Testis (tissue), 2 donors: Measurements from ENCODE around the gene GFRA1.

Experiments
- CTCF ChIP-seq, 3 experiments: fragments of 450-650 bp in 2 of 3; fragments of 200-600 bp in 1 of 3; sonication (generic) in 1 of 3; IDR thresholded peaks; one replicate each; pipeline ENCODE4 v1.5.1; 2016 to 2019; ENCODE audit warnings: antibody characterized with exemption in 3 of 3, mild to moderate bottlenecking in 2 of 3, moderate library complexity in 1 of 3
- POLR2A ChIP-seq: fragments of 450-650 bp; IDR thresholded peaks from one replicate; pipeline ENCODE4 v1.6.1; 2017; ENCODE audit warnings: antibody characterized with exemption, mild to moderate bottlenecking, moderate library complexity

GRCh38 chr10:116109881-116110280, 163.1 kb downstream of the GFRA1 start:
- TF ChIP-seq POLR2A (no peak), CTCF (IDR thresholded peaks at IDR 0.05) (no peak)
